Right ventricle myocardium inferior (tissue), 1 donor: Measurements from ENCODE around the gene MEI4. TPM values are rescaled to one million over a fixed set of nuclear protein-coding genes. Genes with fewer than 3 reads are reported as not detected.
"Not testable (repeated sequence)": the region's sequence is repeated elsewhere in the genome, so short reads cannot be mapped to it uniquely, and the experiment has no call there.

ENCODE experiments used
- ATAC-seq: fragments of 200-7000 bp; cut with Tn5 transposase; one replicate; pipeline ENCODE4 v1.9.1; 2020; ENCODE audit warnings: mild to moderate bottlenecking, moderate library complexity
- DNase-seq: peaks from one replicate; pipeline ENCODE4 v3.0.0; 2021; ENCODE audit errors: missing footprints
- intact Hi-C: fragments of 100-400 bp; cut with DNase I; formaldehyde crosslinking; loops from one replicate; pipeline ENCODE4 v1.11.0; 2022
- long read RNA-seq: library from polyadenylated mRNA; unstranded; transcript quantifications from one replicate; pipeline ENCODE4 v2.0.0, GENCODE V29; 2021
- total RNA-seq: library from RNA; stranded (reverse); fragmentation: NEBNext Ultra II Directional; extraction: Animal tissue kit (Norgen Biotek cat#: 25700); gene quantifications from one replicate; pipeline ENCODE4 v1.2.1, GENCODE V29; 2021
- donor health status: DM: no; HTN: yes; CAD: no; lungs with severe emphysema.

The MEI4 gene, protein sequence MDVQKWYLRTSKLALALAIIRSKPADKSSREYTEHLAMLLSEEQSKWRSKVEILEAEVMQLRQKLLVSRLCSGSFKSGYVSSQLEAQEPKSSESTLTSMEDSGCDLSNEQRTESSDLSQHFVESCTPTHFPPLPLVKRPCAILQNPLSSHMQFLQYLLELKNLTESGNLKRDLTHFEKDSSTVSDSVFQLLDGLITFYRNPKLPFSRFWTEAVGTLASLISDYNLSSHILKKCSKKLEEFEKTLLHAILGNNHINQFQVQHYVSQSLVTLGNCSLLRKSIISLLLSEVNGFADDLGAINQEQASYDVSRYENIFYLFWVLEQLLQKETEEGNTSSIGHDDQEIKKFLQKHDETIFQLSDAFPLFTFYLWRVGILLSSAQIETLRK
- 0.65 TPM for total RNA-seq
- long read RNA-seq, partial matches to known transcripts = 1 of 1 reads
- long read RNA-seq, other reads (novel, unspliced or antisense) = 0 of 1 reads

DNA sequence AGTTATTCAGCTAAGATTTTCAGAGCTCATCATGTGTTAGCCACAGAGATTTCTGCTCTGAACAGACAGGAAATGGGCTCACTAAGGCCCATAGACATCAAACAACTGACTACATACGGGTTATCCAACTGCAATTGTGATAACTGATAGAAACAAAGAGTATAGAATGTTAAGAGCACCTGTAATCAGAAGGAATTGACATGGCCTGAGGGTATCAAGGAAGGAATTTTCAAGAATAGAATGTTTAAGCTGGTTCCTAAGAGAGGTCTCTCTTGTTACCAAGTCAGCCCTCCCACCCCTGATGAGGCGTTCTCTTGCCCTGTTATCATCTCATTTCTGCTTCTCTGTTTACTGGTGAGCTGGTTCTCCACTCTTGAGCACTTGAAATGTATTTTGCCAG is at the start of gene MEI4:
MEI4 (plus strand) TSS at position 301 of the 400 bp plus-strand sequence. CDS start 37,633 bp downstream, outside the sequence.
- intact Hi-C loops = no loop called here

DNA sequence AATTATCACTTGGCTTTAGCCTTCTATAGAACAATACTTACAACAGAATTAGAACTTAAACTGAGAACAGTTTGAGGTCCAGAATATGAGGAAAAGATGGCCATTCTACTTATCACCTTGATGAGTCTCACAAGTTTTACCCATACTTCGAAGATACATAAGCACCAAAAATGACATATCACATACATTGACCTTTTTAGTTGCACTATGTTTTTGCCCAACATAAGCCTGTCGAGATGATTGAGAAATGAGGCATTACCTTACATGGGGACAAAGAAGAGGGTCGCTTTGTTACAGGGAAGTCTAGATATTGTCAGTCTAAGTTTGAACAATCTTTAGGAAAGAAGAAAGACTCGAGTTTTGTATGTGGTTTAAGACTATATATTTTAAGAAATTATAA is 48.4 kb upstream of the MEI4 start:
- intact Hi-C loops = no loop called here
- no peak for DNase-seq
- no peak for ATAC-seq

More for the DNA sequence above, at the start of gene MEI4:
- DNase-seq (no peak), ATAC-seq (no peak)

DNA sequence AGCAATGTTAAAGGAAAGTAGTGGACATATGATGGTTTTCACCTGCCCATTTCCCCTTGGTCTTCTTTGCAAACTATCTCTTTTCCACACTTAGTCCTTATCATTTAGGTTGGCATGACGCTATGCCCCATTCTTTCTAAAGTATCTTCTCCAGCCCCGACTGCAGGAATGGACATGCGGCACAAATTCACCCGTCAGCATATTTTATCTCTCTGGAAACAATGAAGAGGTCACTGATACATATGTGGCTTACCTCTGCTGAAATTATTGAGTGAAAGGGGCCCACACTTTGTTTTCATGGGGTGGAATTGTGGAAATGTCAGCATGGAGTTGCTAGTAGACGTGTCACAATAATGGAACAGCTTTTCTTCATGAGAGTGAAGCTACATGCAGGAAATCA is 45.8 kb upstream of the MEI4 start:
- DNase-seq (no peak), ATAC-seq (no peak)
- intact Hi-C loops = no loop called here

DNA sequence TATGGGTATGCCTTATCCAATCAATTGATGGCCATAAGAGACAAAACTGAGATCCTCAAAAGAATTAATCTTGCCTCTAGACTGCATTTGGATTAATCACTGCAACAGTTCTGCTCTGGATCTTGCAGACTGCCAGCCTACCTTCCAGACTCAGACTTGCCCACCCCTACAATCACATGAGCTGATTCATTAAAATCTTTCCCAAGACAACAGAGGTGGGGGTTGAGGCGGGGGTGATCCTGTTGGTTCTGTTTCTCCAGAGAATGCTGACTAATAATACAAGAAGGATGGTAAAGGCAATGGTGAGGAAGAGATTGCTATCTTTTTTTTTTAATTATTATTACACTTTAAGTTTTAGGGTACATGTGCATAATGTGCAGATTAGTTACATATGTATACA is 43.7 kb upstream of the MEI4 start:
- ATAC-seq (no peak), DNase-seq (no peak)
- intact Hi-C loops = no loop called here

DNA sequence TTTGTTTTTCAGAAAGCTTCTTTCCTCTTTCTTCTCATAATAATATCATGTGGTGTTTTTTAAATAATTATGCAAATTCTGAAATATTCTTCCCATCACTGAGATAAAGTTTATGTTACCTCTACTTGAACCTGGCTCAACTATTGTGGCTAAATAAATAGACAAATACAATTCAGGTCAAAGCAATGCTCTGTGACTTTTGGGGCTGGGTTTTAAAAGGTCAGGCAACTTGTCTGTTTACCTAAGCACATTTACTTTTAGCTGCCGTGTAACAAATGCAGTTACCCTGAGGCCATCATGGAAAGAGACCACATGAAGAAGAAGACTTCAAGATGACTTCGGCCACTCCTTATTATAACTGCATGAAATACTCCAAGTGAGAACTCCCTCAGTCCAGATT is 33.7 kb upstream of the MEI4 start:
- no peak for DNase-seq
- intact Hi-C loops = no loop called here
- ATAC-seq = no peak

DNA sequence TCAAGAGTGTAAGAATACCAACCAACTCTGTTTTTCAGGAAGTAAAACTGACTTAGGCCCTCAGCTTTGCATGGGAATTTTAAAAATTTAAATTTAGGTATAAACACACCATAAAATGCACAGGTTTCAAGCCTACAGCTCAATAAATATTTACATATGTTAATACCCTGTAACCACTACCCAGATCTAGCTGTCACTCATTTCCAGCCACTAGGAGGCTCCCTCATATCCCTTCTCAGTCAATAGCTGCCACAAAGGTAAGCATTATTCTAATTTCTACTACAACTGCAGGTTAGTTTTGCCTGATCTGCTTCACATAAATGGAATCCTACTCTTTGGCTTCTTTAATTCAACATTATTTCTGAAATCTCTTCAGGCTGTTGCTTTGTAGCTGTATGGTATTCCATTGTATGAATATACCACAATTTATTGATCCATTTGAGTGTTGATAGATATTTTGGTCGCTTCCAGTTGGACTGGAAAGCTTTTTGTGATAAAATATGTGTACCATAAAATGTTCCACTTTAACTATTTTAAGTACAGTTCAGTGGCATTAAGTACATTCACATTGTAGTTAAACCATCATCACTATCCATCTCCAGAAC is 32.5 kb upstream of the MEI4 start:
- DNase-seq (no peak), ATAC-seq (no peak)
- intact Hi-C loops = no loop called here

DNA sequence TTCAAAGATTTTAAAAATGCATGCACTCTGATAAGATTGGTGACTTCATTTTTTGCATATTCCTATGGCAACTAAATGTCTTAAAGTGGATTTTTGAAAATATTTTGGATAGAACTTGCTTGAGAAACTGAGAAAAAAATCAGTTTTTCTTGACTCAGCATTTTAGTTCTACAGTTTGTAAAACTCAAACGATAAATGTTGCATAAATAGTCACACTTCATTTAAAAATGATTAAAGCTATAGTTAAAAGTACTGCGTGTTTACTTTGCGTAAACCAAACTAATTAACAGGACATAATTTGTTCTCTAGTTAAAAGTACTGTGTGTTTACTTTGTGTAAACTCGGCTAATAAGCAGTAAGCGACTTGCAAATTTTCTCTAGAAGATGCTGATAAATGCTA is 28.3 kb upstream of the MEI4 start:
- DNase-seq = no peak
- intact Hi-C loops = no loop called here
- no peak for ATAC-seq

DNA sequence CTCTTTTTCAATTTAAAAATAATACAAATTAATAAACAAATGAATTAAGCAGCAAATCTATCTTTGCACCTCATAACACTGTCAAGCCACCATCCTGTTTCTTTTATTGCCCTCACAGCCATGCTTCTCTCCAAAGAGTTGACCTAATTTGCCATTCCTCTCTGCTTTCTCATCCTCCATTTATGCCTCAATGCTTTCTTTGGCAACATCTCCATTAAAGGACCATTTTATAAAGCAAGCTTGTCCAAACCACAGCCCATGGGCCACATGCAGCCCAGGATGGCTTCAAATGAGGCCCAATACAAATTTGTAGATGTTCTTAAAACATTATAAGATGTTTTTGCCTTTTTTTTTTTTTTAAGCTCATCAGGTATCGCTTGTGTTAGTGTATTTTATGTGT is 26.4 kb upstream of the MEI4 start:
- intact Hi-C loops = no loop called here
- DNase-seq = no peak
- no peak for ATAC-seq

DNA sequence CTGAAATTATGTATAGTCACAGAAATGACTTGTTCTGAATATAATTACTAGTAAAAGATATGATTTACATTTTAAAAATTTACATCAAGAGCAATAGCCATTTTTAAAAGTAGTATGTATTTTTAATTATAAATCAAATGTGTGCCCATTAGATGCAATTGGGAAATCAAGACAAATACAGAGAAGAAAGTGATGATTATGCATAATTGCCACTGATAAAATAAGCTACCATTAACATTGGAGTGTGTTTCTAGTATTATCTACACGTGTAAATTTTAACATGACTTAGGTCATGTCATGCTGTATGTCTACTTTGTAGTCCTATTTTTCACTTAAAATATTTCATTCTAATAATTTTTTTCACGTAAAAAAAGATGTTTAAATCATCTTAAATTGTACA is 22.8 kb upstream of the MEI4 start:
- intact Hi-C loops = no loop called here
- ATAC-seq = no peak
- no peak for DNase-seq

DNA sequence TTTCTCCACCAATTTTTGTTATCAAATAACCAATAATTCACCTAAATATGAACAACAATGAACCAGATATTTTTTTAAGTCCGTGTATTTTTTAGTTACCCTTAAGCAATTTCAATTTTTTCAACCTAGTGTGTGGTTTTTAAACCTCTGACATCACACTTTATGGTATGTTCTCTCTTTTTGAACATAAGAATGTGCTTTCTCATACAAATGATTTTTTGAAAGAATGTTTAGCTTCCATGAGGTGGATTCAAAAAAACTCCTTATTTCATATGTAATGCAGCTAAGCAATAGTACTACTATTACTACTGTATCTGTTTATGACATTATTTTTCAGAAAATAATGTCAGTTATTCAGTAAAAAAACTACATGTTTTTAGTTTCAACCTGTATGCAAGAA is 19.4 kb upstream of the MEI4 start:
- intact Hi-C loops = no loop called here
- DNase-seq = no peak
- no peak for ATAC-seq

DNA sequence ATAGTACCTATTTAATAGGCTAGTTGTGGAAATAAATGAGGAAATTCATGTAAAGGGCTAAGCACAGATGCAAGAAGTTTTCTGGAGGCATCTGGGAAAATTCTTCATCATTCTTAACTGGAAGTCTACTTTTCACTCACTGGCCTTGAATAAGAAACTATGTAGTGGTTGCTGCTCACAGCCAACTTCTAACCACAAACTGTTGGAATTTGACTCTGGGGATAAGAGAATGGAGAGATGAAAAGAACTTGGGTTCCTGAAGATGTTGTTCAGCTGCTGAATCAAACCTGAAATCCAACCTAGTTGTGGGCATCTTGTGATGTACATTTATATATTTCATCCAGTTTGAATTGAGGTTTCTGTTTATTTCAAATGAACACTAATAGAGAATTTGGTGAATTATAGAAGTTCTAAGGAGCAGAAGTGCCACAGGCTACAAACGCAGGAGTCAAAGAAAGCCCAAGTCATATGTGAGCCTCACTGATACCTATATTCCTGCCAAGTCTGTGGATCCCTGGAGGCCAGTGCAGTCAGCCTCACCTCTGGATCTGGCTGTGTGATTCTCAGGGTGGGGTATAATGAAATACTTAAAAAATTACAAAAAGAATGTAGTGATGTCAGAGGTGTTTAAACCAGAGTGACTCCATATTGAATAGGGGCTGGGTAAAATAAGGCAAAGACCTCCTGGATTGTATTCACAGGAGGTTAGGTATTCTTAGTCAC is 18.7 kb upstream of the MEI4 start:
- DNase-seq = no peak
- intact Hi-C loops = no loop called here
- ATAC-seq = no peak

DNA sequence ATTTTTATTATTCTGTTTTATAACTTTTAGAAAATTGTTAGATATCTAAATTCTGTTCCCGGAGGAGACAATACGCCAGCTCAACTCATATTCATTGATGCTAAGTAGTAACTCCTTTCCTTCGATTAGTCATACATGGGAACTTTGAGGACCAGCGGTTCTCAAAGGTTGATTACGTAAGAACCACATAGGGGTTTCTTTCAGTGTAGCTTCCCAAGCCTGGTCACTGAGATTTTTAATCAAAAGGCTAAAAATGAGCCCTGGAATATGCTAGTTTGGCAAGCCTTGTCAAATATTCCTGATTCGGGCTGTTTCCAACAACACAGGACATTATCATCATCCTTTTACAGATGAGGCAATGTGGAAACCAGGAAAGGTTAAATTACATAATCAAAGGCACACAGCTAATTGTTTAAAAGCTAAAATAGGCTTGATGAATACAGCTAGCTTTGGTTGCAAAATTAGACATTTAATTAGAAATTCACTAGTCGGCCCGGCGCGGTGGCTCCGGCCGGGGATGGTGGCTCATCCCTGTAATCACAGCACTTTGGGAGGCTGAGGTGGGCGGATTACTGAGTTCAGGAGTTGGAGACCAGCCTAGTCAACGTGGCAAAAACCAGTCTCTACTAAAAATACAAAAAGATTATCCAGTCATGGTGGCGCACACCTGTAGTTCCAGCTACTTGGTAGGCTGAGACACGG is 14.6 kb upstream of the MEI4 start:
- ATAC-seq = no peak
- intact Hi-C loops = no loop called here
- no peak for DNase-seq

DNA sequence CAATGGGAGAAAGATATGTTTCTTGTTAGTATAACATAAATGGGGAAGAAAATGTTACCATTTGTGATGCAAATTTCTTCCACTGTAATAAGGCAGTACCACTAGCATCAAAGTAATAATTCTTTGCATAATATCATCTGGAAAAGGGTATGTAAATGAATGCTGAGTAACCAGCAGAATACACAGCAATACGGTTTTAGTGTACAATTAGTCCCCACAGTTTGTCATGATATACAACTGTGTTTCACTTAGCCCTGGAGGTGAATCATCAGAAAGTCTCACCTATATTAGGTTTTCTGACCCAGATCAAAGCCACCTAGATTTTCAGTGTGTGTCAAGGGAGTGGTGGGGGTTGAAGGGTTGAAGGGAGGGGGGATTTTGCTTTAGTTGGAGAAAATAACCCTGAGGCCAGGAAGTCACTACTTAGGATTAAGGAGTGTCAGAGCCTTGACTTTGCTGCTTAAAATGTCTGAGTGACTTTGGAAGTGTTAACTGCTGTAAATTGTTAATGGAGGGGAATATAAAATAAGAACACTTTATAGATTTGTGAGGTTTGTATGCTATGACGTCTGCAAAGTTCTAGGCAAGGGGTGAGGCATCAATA is 8.6 kb upstream of the MEI4 start:
- ATAC-seq (no peak), DNase-seq (no peak)
- intact Hi-C loops = no loop called here

DNA sequence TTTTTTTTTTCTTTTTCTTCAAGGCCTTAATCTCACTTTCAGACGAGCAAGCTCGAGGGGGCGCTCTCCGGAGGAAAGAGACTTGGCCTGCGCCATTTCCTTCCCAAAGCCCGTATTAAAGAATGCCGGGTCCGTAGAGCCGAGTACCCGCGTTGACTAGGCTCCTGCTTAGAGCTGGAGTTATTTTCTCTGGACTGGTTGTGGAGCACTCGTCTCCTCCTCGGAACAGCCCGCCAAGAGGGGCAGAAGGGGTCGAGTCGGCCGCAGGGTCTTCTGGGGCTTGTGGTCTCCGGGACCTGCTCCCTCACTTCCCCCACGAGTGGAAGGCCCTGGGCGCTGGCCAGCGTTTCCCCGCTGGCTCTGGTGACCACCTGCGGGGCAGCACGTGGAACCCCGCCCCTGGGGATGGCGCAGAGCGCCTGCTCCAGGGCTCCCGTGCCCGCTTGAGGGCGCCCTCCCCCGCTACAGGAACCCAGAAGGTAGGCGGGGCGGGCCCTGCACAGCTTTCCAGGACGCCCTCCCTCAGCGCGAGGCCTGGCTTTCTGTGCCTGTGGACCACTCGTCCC is 2.7 kb upstream of the MEI4 start:
- ATAC-seq (peak; percentile 72), DNase-seq (peak; percentile 69)
- intact Hi-C loops = no loop called here

DNA sequence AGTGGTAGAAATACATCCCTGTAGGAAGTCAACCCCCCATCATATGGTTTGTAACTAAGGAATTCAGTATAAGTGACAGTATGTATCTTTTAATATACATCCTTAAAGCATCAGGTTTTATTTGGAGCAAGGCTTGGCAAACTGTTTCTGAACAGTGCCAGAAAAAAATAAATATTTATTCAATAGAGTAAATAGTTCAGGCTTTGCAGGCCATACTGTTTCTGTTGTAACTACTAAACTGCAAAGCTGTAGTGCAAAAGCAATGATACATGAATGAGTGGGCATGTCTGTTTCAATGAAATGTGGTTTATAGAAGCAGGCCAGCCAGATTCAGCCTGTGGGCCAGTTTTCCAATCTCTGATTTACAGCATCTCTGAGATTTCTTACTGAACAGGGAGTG is 977 bp downstream of the MEI4 start:
- DNase-seq (no peak), ATAC-seq (no peak)
- intact Hi-C loops = no loop called here

DNA sequence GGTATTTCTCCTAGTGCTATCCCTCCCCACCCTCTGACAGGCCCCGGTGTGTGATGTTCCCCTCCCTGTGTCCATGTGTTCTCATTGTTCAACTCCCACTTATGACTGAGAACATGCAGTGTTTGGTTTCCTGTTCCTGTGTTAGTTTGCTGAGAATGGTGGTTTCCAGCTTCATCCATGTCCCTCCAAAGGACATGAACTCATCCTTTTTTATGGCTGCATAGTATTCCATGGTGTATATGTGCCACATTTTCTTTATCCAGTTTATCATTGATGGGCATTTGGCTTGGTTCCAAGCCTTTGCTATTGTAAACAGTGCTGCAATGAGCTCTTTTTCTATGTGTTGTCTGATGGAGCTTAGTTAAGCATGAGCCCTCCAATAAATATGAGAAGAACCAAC is 2.2 kb downstream of the MEI4 start:
- intact Hi-C loops, DNase-seq, ATAC-seq: not testable (repeated sequence)

DNA sequence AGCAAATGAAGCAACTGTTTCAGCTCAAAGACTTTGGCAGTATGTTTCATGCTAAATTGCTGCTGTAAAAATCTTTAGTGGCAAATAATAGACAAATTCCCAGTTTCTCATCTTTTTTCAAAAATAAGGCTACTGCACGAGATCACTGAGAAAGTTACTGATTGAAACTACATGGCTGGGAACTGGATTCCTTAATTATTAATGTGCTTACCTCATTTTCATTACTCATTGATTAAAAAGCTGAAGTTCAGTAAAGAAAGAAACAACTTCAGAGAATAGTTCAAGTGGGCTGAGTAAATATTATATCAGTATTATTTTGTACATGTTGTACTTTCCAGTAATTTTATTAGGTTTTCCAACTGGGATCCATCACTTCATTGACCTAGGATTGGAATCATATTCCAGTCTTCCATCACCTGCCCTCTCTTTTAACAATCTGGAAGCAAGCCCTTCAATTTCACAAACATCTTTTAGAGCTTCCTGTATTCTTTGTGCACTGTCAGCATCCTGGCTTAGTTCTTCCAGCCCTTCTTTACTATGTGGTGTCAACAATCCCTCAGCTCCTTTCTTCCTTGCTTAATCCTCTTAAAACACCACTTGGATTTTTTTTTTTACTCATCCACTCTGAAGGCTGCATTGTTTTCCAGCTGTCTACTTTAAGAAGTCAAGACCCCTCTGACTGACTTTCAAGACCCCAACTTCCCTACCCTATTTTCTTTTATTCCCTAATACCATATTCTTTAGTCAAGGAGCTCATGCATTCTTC is 4.3 kb downstream of the MEI4 start:
- DNase-seq (no peak), ATAC-seq (no peak)
- intact Hi-C loops = no loop called here

DNA sequence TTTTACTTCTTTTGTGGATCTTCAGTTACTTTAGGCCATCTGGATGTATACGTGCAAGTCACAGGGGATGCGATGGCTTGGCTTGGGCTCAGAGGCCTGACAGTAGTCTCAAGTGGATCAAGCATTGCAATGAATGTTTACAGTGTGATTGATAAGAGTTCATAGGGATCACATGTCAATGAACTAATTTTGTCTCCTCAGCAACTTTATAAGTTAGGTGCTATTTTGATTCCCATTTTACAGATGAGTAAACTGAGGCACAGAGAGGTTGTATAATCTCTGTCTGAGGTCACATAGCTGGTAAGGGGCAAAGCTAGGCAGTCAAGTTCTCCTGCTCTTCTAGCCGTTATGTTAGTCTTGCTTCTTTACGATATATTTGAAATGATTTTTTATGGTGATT is 13.5 kb downstream of the MEI4 start:
- intact Hi-C loops = no loop called here
- DNase-seq = no peak
- no peak for ATAC-seq
